Ishikawa (cell line): ENCODE data around the gene MRPS18B.

Experiments
- CEBPB ChIP-seq: IDR thresholded peaks from 2 replicates; pipeline ENCODE4 v1.6.1; 2012
- CREB1 ChIP-seq: IDR thresholded peaks from 2 replicates; pipeline ENCODE4 v1.6.1; 2012; ENCODE audit warnings: low read depth
- EP300 ChIP-seq: IDR thresholded peaks from 2 replicates; pipeline ENCODE4 v1.6.1; 2012; ENCODE audit warnings: borderline replicate concordance
- RAD21 ChIP-seq: IDR thresholded peaks from 2 replicates; pipeline ENCODE4 v1.6.1; 2012; ENCODE audit warnings: low read depth
- TEAD4 ChIP-seq: IDR thresholded peaks from 2 replicates; pipeline ENCODE4 v1.6.1; 2012
- YY1 ChIP-seq: IDR thresholded peaks from 2 replicates; pipeline ENCODE4 v1.6.1; 2012; ENCODE audit warnings: low read depth
- TF ChIP-seq, protein P1 (sequence below): IDR thresholded peaks from 2 replicates; pipeline ENCODE4 v1.6.1; 2012; ENCODE audit warnings: low read depth, mild to moderate bottlenecking
- TF ChIP-seq, protein P2 (sequence below): IDR thresholded peaks from 2 replicates; pipeline ENCODE4 v1.6.1; 2012

GRCh38 chr6:30568245-30568644 is 49.4 kb upstream of the MRPS18B start:
- TF ChIP-seq, protein P1, sequence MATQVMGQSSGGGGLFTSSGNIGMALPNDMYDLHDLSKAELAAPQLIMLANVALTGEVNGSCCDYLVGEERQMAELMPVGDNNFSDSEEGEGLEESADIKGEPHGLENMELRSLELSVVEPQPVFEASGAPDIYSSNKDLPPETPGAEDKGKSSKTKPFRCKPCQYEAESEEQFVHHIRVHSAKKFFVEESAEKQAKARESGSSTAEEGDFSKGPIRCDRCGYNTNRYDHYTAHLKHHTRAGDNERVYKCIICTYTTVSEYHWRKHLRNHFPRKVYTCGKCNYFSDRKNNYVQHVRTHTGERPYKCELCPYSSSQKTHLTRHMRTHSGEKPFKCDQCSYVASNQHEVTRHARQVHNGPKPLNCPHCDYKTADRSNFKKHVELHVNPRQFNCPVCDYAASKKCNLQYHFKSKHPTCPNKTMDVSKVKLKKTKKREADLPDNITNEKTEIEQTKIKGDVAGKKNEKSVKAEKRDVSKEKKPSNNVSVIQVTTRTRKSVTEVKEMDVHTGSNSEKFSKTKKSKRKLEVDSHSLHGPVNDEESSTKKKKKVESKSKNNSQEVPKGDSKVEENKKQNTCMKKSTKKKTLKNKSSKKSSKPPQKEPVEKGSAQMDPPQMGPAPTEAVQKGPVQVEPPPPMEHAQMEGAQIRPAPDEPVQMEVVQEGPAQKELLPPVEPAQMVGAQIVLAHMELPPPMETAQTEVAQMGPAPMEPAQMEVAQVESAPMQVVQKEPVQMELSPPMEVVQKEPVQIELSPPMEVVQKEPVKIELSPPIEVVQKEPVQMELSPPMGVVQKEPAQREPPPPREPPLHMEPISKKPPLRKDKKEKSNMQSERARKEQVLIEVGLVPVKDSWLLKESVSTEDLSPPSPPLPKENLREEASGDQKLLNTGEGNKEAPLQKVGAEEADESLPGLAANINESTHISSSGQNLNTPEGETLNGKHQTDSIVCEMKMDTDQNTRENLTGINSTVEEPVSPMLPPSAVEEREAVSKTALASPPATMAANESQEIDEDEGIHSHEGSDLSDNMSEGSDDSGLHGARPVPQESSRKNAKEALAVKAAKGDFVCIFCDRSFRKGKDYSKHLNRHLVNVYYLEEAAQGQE: no peak
- no peak for TF ChIP-seq CREB1
- TF ChIP-seq EP300: no peak
- TF ChIP-seq TEAD4: no peak
- no peak for TF ChIP-seq RAD21
- no peak for TF ChIP-seq CEBPB
- no peak for TF ChIP-seq YY1
- TF ChIP-seq, protein P2, sequence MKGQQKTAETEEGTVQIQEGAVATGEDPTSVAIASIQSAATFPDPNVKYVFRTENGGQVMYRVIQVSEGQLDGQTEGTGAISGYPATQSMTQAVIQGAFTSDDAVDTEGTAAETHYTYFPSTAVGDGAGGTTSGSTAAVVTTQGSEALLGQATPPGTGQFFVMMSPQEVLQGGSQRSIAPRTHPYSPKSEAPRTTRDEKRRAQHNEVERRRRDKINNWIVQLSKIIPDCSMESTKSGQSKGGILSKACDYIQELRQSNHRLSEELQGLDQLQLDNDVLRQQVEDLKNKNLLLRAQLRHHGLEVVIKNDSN: no peak
